HG03457 (cell line): ENCODE data around the gene RPTOR.

Source experiments
- ATAC-seq: cut with Tn5 transposase; IDR thresholded peaks from one replicate; pipeline ENCODE4 v1.9.1; 2021; ENCODE audit warnings: moderate number of reproducible peaks; ENCODE audit not compliant: unreplicated experiment

RPTOR gene

GRCh38 chr17:80894439-80894721, 349.7 kb downstream of the RPTOR start:
- ATAC-seq = no peak

- ATAC-seq = no peak
These were observed 350.1 kb downstream of the RPTOR start for GRCh38 chr17:80894726-80895125.

GRCh38 chr17:80895366-80895765, 350.7 kb downstream of the RPTOR start:
- no peak for ATAC-seq

GRCh38 chr17:80898716-80899115, 354.1 kb downstream of the RPTOR start:
- ATAC-seq = no peak

- ATAC-seq = no peak
These were observed 355.0 kb downstream of the RPTOR start for GRCh38 chr17:80899402-80900268.

GRCh38 chr17:80901319-80901718, 356.7 kb downstream of the RPTOR start:
- no peak for ATAC-seq

GRCh38 chr17:80902197-80902962, 357.7 kb downstream of the RPTOR start:
- ATAC-seq = no peak

- ATAC-seq = no peak
These were observed 358.4 kb downstream of the RPTOR start for GRCh38 chr17:80902963-80903611.

- ATAC-seq = no peak
These were observed 359.6 kb downstream of the RPTOR start for GRCh38 chr17:80904036-80904753.

GRCh38 chr17:80905586-80906230, 361.1 kb downstream of the RPTOR start:
- no peak for ATAC-seq

GRCh38 chr17:80906364-80907259, 362.0 kb downstream of the RPTOR start:
- ATAC-seq = no peak

- ATAC-seq = no peak
These were observed 362.6 kb downstream of the RPTOR start for GRCh38 chr17:80907281-80907680.

GRCh38 chr17:80908211-80908610, 363.6 kb downstream of the RPTOR start:
- ATAC-seq = no peak

- no peak for ATAC-seq
These were observed 364.1 kb downstream of the RPTOR start for GRCh38 chr17:80908776-80909175.

GRCh38 chr17:80909635-80910034, 365.0 kb downstream of the RPTOR start:
- ATAC-seq = no peak

- no peak for ATAC-seq
These were observed 365.4 kb downstream of the RPTOR start for GRCh38 chr17:80910043-80910442.

- ATAC-seq = no peak
These were observed 367.8 kb downstream of the RPTOR start for GRCh38 chr17:80912476-80912875.

- ATAC-seq = no peak
These were observed 369.5 kb downstream of the RPTOR start for GRCh38 chr17:80913928-80914821.

GRCh38 chr17:80916246-80916645, 371.6 kb downstream of the RPTOR start:
- ATAC-seq = no peak
